GM21390 (cell line): Measurements from ENCODE around the gene COPS2.
"Not testable (repeated sequence)": the region's sequence is repeated elsewhere in the genome, so short reads cannot be mapped to it uniquely, and the experiment has no call there.

Experiments used
- ATAC-seq: cut with Tn5 transposase; IDR thresholded peaks from one replicate; pipeline ENCODE4 v1.9.1; 2021; ENCODE audit not compliant: unreplicated experiment

The COPS2 gene

GRCh38 chr15:49110158-49110944, 45.0 kb downstream of the COPS2 start:
- no peak for ATAC-seq

GRCh38 chr15:49103002-49103401, 52.4 kb downstream of the COPS2 start:
- ATAC-seq = no peak

- ATAC-seq = no peak
Observed at GRCh38 chr15:49101536-49101935, 53.9 kb downstream of the COPS2 start.

- no peak for ATAC-seq
Observed at GRCh38 chr15:49096090-49096750, 59.2 kb downstream of the COPS2 start.

GRCh38 chr15:49094923-49095322, 60.5 kb downstream of the COPS2 start:
- no peak for ATAC-seq

GRCh38 chr15:49093252-49094105, 61.9 kb downstream of the COPS2 start:
- ATAC-seq = no peak

- no peak for ATAC-seq
Observed at GRCh38 chr15:49088996-49089395, 66.4 kb downstream of the COPS2 start.

- no peak for ATAC-seq
Observed at GRCh38 chr15:49085696-49086459, 69.5 kb downstream of the COPS2 start.

GRCh38 chr15:49084285-49084570, 71.2 kb downstream of the COPS2 start:
- ATAC-seq = no peak

GRCh38 chr15:49083401-49084284, 71.8 kb downstream of the COPS2 start:
- ATAC-seq = no peak

GRCh38 chr15:49082960-49083359, 72.4 kb downstream of the COPS2 start:
- ATAC-seq = no peak

GRCh38 chr15:49079340-49080039, 75.9 kb downstream of the COPS2 start:
- no peak for ATAC-seq

- no peak for ATAC-seq
Observed at GRCh38 chr15:49075881-49076280, 79.5 kb downstream of the COPS2 start.

GRCh38 chr15:49074589-49075287, 80.7 kb downstream of the COPS2 start:
- ATAC-seq = not testable (repeated sequence)
